HepG2 (cell line): ENCODE data around the gene LMAN2L. TPM values are rescaled to one million over a fixed set of nuclear protein-coding genes. Genes with fewer than 3 reads are reported as not detected.

Experiments
- DMTF1 ChIP-seq: sonication (generic); formaldehyde crosslinking; IDR thresholded peaks from 2 replicates; pipeline ENCODE4 v1.4.0; 2020; ENCODE audit warnings: mild to moderate bottlenecking, missing genetic modification reagents
- GFI1 ChIP-seq: sonication (generic); formaldehyde crosslinking; IDR thresholded peaks from 2 replicates; pipeline ENCODE4 v1.5.0; 2020; ENCODE audit warnings: missing genetic modification reagents, mild to moderate bottlenecking, borderline replicate concordance
- JDP2 ChIP-seq: sonication (generic); formaldehyde crosslinking; IDR thresholded peaks from 2 replicates; pipeline ENCODE4 v1.8.1; 2022; ENCODE audit warnings: missing genetic modification reagents, borderline replicate concordance
- KMT2B ChIP-seq: IDR thresholded peaks from 2 replicates; pipeline ENCODE4 v1.6.1; 2016; ENCODE audit warnings: missing genetic modification reagents, missing compliant biosample characterization
- MEIS2 ChIP-seq: sonication (generic); formaldehyde crosslinking; IDR thresholded peaks from 2 replicates; pipeline ENCODE4 v1.9.0; 2021; ENCODE audit warnings: mild to moderate bottlenecking, missing genetic modification reagents
- NFYC ChIP-seq: IDR thresholded peaks from 2 replicates; pipeline ENCODE4 v1.6.1; 2016; ENCODE audit warnings: missing genetic modification reagents, missing compliant biosample characterization
- RAD51 ChIP-seq: fragments of 450-650 bp; IDR thresholded peaks from 2 replicates; pipeline ENCODE4 v1.6.1; 2016; ENCODE audit warnings: borderline replicate concordance
- SALL1 ChIP-seq: sonication (generic); formaldehyde crosslinking; IDR thresholded peaks from 2 replicates; pipeline ENCODE4 v1.8.0; 2022; ENCODE audit warnings: mild to moderate bottlenecking, missing genetic modification reagents
- SKI ChIP-seq: fragments of 450-650 bp; IDR thresholded peaks from one replicate; pipeline ENCODE4 v1.6.1; 2018; ENCODE audit warnings: mild to moderate bottlenecking; ENCODE audit not compliant: partially characterized antibody
- SMAD1 ChIP-seq: sonication (generic); formaldehyde crosslinking; IDR thresholded peaks from 2 replicates; pipeline ENCODE4 v1.4.0; 2020; ENCODE audit warnings: missing genetic modification reagents, low read depth, mild to moderate bottlenecking, borderline replicate concordance
- TBX2 ChIP-seq: sonication (generic); formaldehyde crosslinking; IDR thresholded peaks from 2 replicates; pipeline ENCODE4 v1.5.0; 2020; ENCODE audit warnings: missing genetic modification reagents, mild to moderate bottlenecking, borderline replicate concordance
- TFE3 ChIP-seq: IDR thresholded peaks from 2 replicates; pipeline ENCODE4 v1.6.1; 2016
- THAP11 ChIP-seq: IDR thresholded peaks from 2 replicates; pipeline ENCODE4 v1.6.1; 2016; ENCODE audit warnings: missing biosample characterization, missing genetic modification reagents
- ZBTB33 ChIP-seq: sonication (generic); formaldehyde crosslinking; IDR thresholded peaks from 2 replicates; pipeline ENCODE4 v1.4.0; 2020; ENCODE audit warnings: missing genetic modification reagents
- ZFP37 ChIP-seq: sonication (generic); formaldehyde crosslinking; IDR thresholded peaks from 2 replicates; pipeline ENCODE4 v1.4.0; 2020; ENCODE audit warnings: missing genetic modification reagents, borderline replicate concordance
- ZHX2 ChIP-seq, 2 experiments: sonication (generic) in 1 of 2; formaldehyde crosslinking in 1 of 2; IDR thresholded peaks; 2 replicates each; pipeline versions ENCODE4 v1.6.1 to v1.9.0; 2014 to 2022; ENCODE audit warnings: antibody characterized with exemption in 1 of 2, borderline replicate concordance in 1 of 2, inconsistent platforms in 1 of 2, low read depth in 1 of 2, missing genetic modification reagents in 1 of 2
- ZNF788 ChIP-seq: sonication (generic); formaldehyde crosslinking; IDR thresholded peaks from 2 replicates; pipeline ENCODE4 v1.5.0; 2020; ENCODE audit warnings: mild to moderate bottlenecking, missing genetic modification reagents, borderline replicate concordance
- polyA plus RNA-seq, 8 experiments: library from polyadenylated mRNA; depleted of rRNA in 3 of 8; stranded (reverse) in 7 of 8; unstranded in 1 of 8; fragments of >200 nt; fragmentation: Illumina TruSeq in 4 of 8; extraction: Trizol in 4 of 8; gene quantifications; 2 replicates each; pipeline versions ENCODE4 v1.2.1 to v1.2.3, GENCODE V29; 2011 to 2016; ENCODE audit warnings: low read depth in 4 of 8, missing spikeins in 1 of 8, mixed read lengths in 1 of 8; ENCODE audit not compliant: insufficient read depth in 1 of 8
- total RNA-seq, 5 experiments: library from RNA; depleted of rRNA; stranded (reverse); fragments of >200 nt; fragmentation: Illumina TruSeq; extraction: Trizol; gene quantifications; 2 replicates each; pipeline ENCODE4 v1.2.3, GENCODE V29; 2016; ENCODE audit warnings: low read depth in 1 of 5

Gene LMAN2L
- total and polyA plus RNA-seq, 2 of the 13 experiments (the other 11 are each of a cell fraction or from before 2014, with no cell fraction given), result 39.1 to 57.9 TPM

- TF ChIP-seq ZFP37 (CRISPR knock-in tag) (no peak), TBX2 (CRISPR knock-in tag) (peak; percentile 14; the same call in 1 of the 2 replicates), NFYC (CRISPR knock-in tag) (peak; percentile 94), DMTF1 (0 out of 2 replicates have a peak, but pooled peaks have one; percentile 78), THAP11 (CRISPR knock-in tag) (peak; percentile 97), TFE3 (no peak), ZBTB33 (CRISPR knock-in tag) (no peak), JDP2 (no peak), SKI (peak; percentile 28), KMT2B (peak; percentile 82), ZNF788 (CRISPR knock-in tag) (peak; percentile 35; the same call in 1 of the 2 replicates), ZHX2 (IDR thresholded peaks at IDR 0.05; ENCODE audit: low read depth) (peak; percentile 42; the same call in 1 of the 2 replicates), ZHX2 (CRISPR knock-in tag; IDR thresholded peaks at IDR 0.05; ENCODE audit: borderline replicate concordance) (no peak), GFI1 (CRISPR knock-in tag) (no peak), RAD51 (peak; percentile 19; the same call in 1 of the 2 replicates), MEIS2 (CRISPR knock-in tag) (no peak), SMAD1 (no peak), SALL1 (peak; percentile 66)
These were observed at the start of gene LMAN2L (continued) for GRCh38 chr2:96739633-96740428.
